Measurements from ENCODE around the gene BCAS1. TPM values are rescaled to one million over a fixed set of nuclear protein-coding genes. Genes with fewer than 3 reads are reported as not detected.

The BCAS1 gene
- total RNA-seq, 1 donor from 2014 or later = not detected

- Mint-ChIP-seq H3K4me3 (no peak overlapping the region), H3K27me3 (ENCODE audit: low read depth) (no peaks in the 10 kb centered on the region)
- no peak for TF ChIP-seq CTCF (conservative IDR thresholded peaks at IDR 0.05)
Measured at GRCh38 chr20:54002741-54003140, 67.7 kb downstream of the BCAS1 start.

GRCh38 chr20:54002056-54002575 lies 68.3 kb downstream of the BCAS1 start:
- peaks cover 1% of the 10 kb centered on the region for H3K4me1 Mint-ChIP-seq
- no peak for DNase-seq (ENCODE audit: low read depth, low spot score)
- TF ChIP-seq CTCF (conservative IDR thresholded peaks at IDR 0.05) = no peak
- no peak overlapping the region for H3K27ac Mint-ChIP-seq (ENCODE audit: unreplicated experiment)
- H3K36me3 Mint-ChIP-seq (ENCODE audit: low read depth) = peaks cover 8% of the 10 kb centered on the region
- no peaks in the 10 kb centered on the region for H3K27me3 Mint-ChIP-seq (ENCODE audit: low read depth)
- peaks cover 13% of the 10 kb centered on the region for H3K9me3 Mint-ChIP-seq
- no peak overlapping the region for H3K4me3 Mint-ChIP-seq

More at GRCh38 chr20:54002741-54003140, 67.7 kb downstream of the BCAS1 start:
- Mint-ChIP-seq H3K4me1 (no peaks in the 10 kb centered on the region), H3K27ac (ENCODE audit: unreplicated experiment) (no peak overlapping the region), H3K9me3 (peaks cover 13% of the 10 kb centered on the region), H3K36me3 (ENCODE audit: low read depth) (peaks cover 8% of the 10 kb centered on the region)
- DNase-seq (ENCODE audit: low read depth, low spot score) = no peak

- H3K9me3 Mint-ChIP-seq = peaks cover 13% of the 10 kb centered on the region
- DNase-seq (ENCODE audit: low read depth, low spot score) = no peak
- TF ChIP-seq CTCF (conservative IDR thresholded peaks at IDR 0.05) = no peak
- peaks cover 8% of the 10 kb centered on the region for H3K36me3 Mint-ChIP-seq (ENCODE audit: low read depth)
- H3K4me3 Mint-ChIP-seq = no peak overlapping the region
- H3K27ac Mint-ChIP-seq (ENCODE audit: unreplicated experiment) = no peak overlapping the region
- no peaks in the 10 kb centered on the region for H3K27me3 Mint-ChIP-seq (ENCODE audit: low read depth)
- H3K4me1 Mint-ChIP-seq = peaks cover 11% of the 10 kb centered on the region
Measured at GRCh38 chr20:54000914-54001313, 69.5 kb downstream of the BCAS1 start.

DNA sequence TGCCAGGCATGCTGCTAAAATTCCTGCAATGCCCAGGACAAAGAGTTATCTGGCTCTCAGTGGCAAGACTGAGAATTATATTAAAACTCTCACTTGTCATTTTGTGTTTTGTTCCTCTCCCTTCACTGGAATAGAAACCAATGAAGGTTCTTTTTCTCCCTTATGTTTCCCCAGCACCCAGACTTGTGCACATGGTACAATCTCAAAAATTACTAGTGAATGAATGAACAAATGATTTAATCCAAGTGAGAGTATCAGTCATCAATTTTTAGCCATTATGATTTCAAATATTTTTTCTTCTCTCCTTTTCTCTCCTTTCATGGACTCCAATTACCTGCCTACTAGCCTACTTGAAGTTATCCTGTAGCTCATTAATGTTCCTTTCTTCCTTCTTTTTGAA lies 70.1 kb downstream of the BCAS1 start:
- DNase-seq (ENCODE audit: low read depth, low spot score) = no peak
- no peak overlapping the region for H3K4me3 Mint-ChIP-seq
- H3K27me3 Mint-ChIP-seq (ENCODE audit: low read depth) = no peaks in the 10 kb centered on the region
- no peak for TF ChIP-seq CTCF (conservative IDR thresholded peaks at IDR 0.05)
- no peak overlapping the region for H3K27ac Mint-ChIP-seq (ENCODE audit: unreplicated experiment)
- H3K36me3 Mint-ChIP-seq (ENCODE audit: low read depth) = peaks cover 8% of the 10 kb centered on the region
- H3K4me1 Mint-ChIP-seq = peaks cover 13% of the 10 kb centered on the region
- peaks cover 13% of the 10 kb centered on the region for H3K9me3 Mint-ChIP-seq

DNA sequence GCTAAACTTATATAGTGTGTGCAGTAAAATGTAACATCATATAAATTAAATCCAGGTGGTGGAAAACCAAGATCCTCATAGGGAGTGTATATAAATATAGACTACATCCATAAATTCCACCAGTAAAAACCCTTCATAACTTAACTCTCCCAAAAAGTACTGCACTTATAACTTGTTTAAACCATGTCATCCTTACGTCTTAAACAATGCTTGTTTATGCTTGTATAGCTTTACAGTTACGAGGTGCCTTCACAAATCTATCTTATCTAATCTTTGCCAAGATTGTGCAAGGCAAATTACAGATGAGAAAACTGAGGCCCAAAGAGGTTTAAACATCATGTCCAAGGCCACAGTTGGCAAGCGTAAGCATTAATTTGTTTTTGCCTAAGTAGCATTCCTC lies 71.3 kb downstream of the BCAS1 start:
- no peak for DNase-seq (ENCODE audit: low read depth, low spot score)
- no peak for TF ChIP-seq CTCF (conservative IDR thresholded peaks at IDR 0.05)
- Mint-ChIP-seq H3K4me3 (no peak overlapping the region), H3K36me3 (ENCODE audit: low read depth) (peaks cover 8% of the 10 kb centered on the region), H3K4me1 (peaks cover 13% of the 10 kb centered on the region), H3K27ac (ENCODE audit: unreplicated experiment) (no peak overlapping the region), H3K9me3 (peaks cover 13% of the 10 kb centered on the region), H3K27me3 (ENCODE audit: low read depth) (no peaks in the 10 kb centered on the region)
